IPS DF 6.9 (cell line): ENCODE results near the gene NOXA1.

Experiments used
- DNase-seq: peaks from one replicate; pipeline ENCODE4 v3.0.0-alpha.2; 2013; ENCODE audit warnings: low read depth, low spot score
- H3K27ac ChIP-seq: one replicate; pipeline ENCODE4 v1.5.1; 2013; ENCODE audit warnings: low read length, control low read depth
- H3K27me3 ChIP-seq: 2 replicates; pipeline ENCODE4 v1.6.1; 2013; ENCODE audit warnings: mild to moderate bottlenecking, low read length; ENCODE audit not compliant: control insufficient read depth, insufficient read depth
- H3K36me3 ChIP-seq: 2 replicates; pipeline ENCODE4 v1.6.1; 2013; ENCODE audit warnings: low read length; ENCODE audit not compliant: control insufficient read depth, insufficient read depth
- H3K4me1 ChIP-seq: 2 replicates; pipeline ENCODE4 v1.6.1; 2013; ENCODE audit warnings: low read length; ENCODE audit not compliant: control insufficient read depth, insufficient read depth
- H3K4me3 ChIP-seq: 2 replicates; pipeline ENCODE4 v1.5.1; 2013; ENCODE audit warnings: mild to moderate bottlenecking, low read length
- H3K9me3 ChIP-seq: 2 replicates; pipeline ENCODE4 v1.6.1; 2013; ENCODE audit warnings: low read length, inconsistent platforms; ENCODE audit not compliant: control insufficient read depth, insufficient read depth
- WGBS: extraction: QIAGEN DNeasy Blood & Tissue Kit; methylation state at CpG from one replicate; pipeline ENCODE4 v1.1.7; 2013; ENCODE audit warnings: mixed read lengths, missing lambda C conversion rate; ENCODE audit not compliant: insufficient read length, insufficient coverage; 5-methylcytosine and 5-hydroxymethylcytosine counted together

Gene NOXA1

GRCh38 chr9:137476856-137477255 lies 53.7 kb downstream of the NOXA1 start:
- no peaks in the 10 kb centered on the region for H3K9me3 ChIP-seq
- no peaks in the 10 kb centered on the region for H3K27me3 ChIP-seq
- H3K4me1 ChIP-seq = no peaks in the 10 kb centered on the region; the same call in 1 of the 2 replicates
- no peak overlapping the region for H3K27ac ChIP-seq
- DNase-seq = no peak
- no peak overlapping the region for H3K4me3 ChIP-seq
- no CpG with 5 or more reads among the region's 11 CpGs for WGBS
- H3K36me3 ChIP-seq = no peaks in the 10 kb centered on the region

GRCh38 chr9:137477778-137478612 lies 54.8 kb downstream of the NOXA1 start:
- H3K4me3 ChIP-seq = no peak overlapping the region
- no peaks in the 10 kb centered on the region for H3K9me3 ChIP-seq
- no CpG with 5 or more reads among the region's 29 CpGs for WGBS
- no peaks in the 10 kb centered on the region for H3K27me3 ChIP-seq
- DNase-seq = no peak
- no peaks in the 10 kb centered on the region; the same call in 1 of the 2 replicates for H3K4me1 ChIP-seq
- H3K27ac ChIP-seq = no peak overlapping the region
- H3K36me3 ChIP-seq = no peaks in the 10 kb centered on the region

- Histone ChIP-seq H3K4me1 (no peaks in the 10 kb centered on the region; the same call in 1 of the 2 replicates), H3K4me3 (no peak overlapping the region), H3K27me3 (no peaks in the 10 kb centered on the region), H3K27ac (no peak overlapping the region), H3K9me3 (no peaks in the 10 kb centered on the region), H3K36me3 (no peaks in the 10 kb centered on the region)
- DNase-seq = no peak
- WGBS = no CpG with 5 or more reads among the region's 11 CpGs
Observed at GRCh38 chr9:137478613-137478961, 55.4 kb downstream of the NOXA1 start.

- no peaks in the 10 kb centered on the region; the same call in 1 of the 2 replicates for H3K4me1 ChIP-seq
- H3K27me3 ChIP-seq = no peaks in the 10 kb centered on the region
- H3K9me3 ChIP-seq = no peaks in the 10 kb centered on the region
- DNase-seq = no peak
- H3K4me3 ChIP-seq = no peak overlapping the region
- no peaks in the 10 kb centered on the region for H3K36me3 ChIP-seq
- WGBS = no CpG with 5 or more reads among the region's 36 CpGs
- H3K27ac ChIP-seq = no peak overlapping the region
Observed at GRCh38 chr9:137478962-137479861, 56.0 kb downstream of the NOXA1 start.

- Histone ChIP-seq H3K27me3 (no peaks in the 10 kb centered on the region), H3K36me3 (no peaks in the 10 kb centered on the region), H3K4me1 (no peaks in the 10 kb centered on the region; the same call in 1 of the 2 replicates), H3K4me3 (no peak overlapping the region), H3K9me3 (no peaks in the 10 kb centered on the region), H3K27ac (no peak overlapping the region)
- WGBS = no CpG with 5 or more reads among the region's 32 CpGs
- no peak for DNase-seq
Observed at GRCh38 chr9:137479892-137480685, 56.9 kb downstream of the NOXA1 start.

GRCh38 chr9:137480686-137481683 lies 57.8 kb downstream of the NOXA1 start:
- WGBS = no CpG with 5 or more reads among the region's 38 CpGs
- Histone ChIP-seq H3K36me3 (no peaks in the 10 kb centered on the region), H3K27me3 (no peaks in the 10 kb centered on the region), H3K27ac (no peak overlapping the region), H3K4me1 (no peaks in the 10 kb centered on the region; the same call in 1 of the 2 replicates), H3K4me3 (no peak overlapping the region), H3K9me3 (no peaks in the 10 kb centered on the region)
- no peak for DNase-seq

GRCh38 chr9:137482094-137482781 lies 59.0 kb downstream of the NOXA1 start:
- Histone ChIP-seq H3K9me3 (no peaks in the 10 kb centered on the region), H3K27me3 (no peaks in the 10 kb centered on the region), H3K4me3 (no peak overlapping the region), H3K27ac (no peak overlapping the region), H3K36me3 (no peaks in the 10 kb centered on the region), H3K4me1 (no peaks in the 10 kb centered on the region; the same call in 1 of the 2 replicates)
- no peak for DNase-seq
- WGBS = no CpG with 5 or more reads among the region's 26 CpGs
